Pancreas (tissue), 10 donors: ENCODE data around the gene DUSP12. TPM values are rescaled to one million over a fixed set of nuclear protein-coding genes. Genes with fewer than 3 reads are reported as not detected.

ENCODE experiments used
- ATAC-seq, 4 donors: fragments of 200-7000 bp; cut with Tn5 transposase; one replicate each; pipeline versions ENCODE4 v1.8.0 to v1.9.1; 2020; ENCODE audit warnings: mild to moderate bottlenecking in 4 of 4, moderate library complexity in 4 of 4
- DNase-seq, 6 donors: peaks; one replicate each; pipeline ENCODE4 v3.0.0-alpha.2; 2020
- FAIRE-seq: peaks from 2 replicates; lab custom pipeline; 2012; peaks lifted over from hg19 to GRCh38; lab: Jason Lieb, UNC
- H3K27ac ChIP-seq, 4 donors: fragments of 200-600 bp; sonication (generic); 1 replicate in 3 of 4; 2 replicates in 1 of 4; pipeline versions ENCODE4 v1.5.0 to v1.8.0; 2020
- H3K27me3 ChIP-seq, 4 donors: fragments of 200-600 bp; one replicate each; pipeline ENCODE4 v1.8.0; 2021
- H3K36me3 ChIP-seq, 3 donors: fragments of 200-600 bp; sonication (generic) in 1 of 3; one replicate each; pipeline versions ENCODE4 v1.5.0 to v1.8.0; 2020 to 2021
- H3K4me1 ChIP-seq, 3 donors: fragments of 200-600 bp; one replicate each; pipeline ENCODE4 v1.8.0; 2021
- H3K4me3 ChIP-seq, 4 donors: fragments of 200-600 bp; sonication (generic) in 2 of 4; one replicate each; pipeline versions ENCODE4 v1.5.0 to v1.8.0; 2020 to 2021
- H3K9me3 ChIP-seq, 4 donors: fragments of 200-600 bp; one replicate each; pipeline ENCODE4 v1.8.0; 2021
- CTCF ChIP-seq, 4 donors: fragments of 200-600 bp; sonication (generic) in 3 of 4; IDR thresholded peaks; one replicate each; pipeline versions ENCODE4 v1.5.0 to v1.8.0; 2021; ENCODE audit warnings: antibody characterized with exemption in 4 of 4
- WGBS, 2 donors: extraction: QIAGEN DNeasy Blood & Tissue Kit; methylation state at CpG; one replicate each; pipeline ENCODE4 v1.1.7; 2013; 5-methylcytosine and 5-hydroxymethylcytosine counted together
- intact Hi-C, 3 donors: fragments of 100-400 bp; cut with DNase I; formaldehyde crosslinking; loops; one replicate each; pipeline versions ENCODE4 v1.11.1 to v1.14.2; 2022
- polyA plus RNA-seq, 2 donors: library from polyadenylated mRNA; stranded (reverse); fragments of 200-250 nt; gene quantifications; one replicate each; pipeline ENCODE4 v1.2.3, GENCODE V29; 2013
- total RNA-seq, 6 donors: library from RNA; stranded (reverse); fragmentation: NEBNext Ultra II Directional in 4 of 6; extraction: Animal tissue kit (Norgen Biotek cat#: 25700) in 4 of 6; gene quantifications; one replicate each; pipeline versions ENCODE4 v1.2.1 to v1.2.4, GENCODE V29; 2021 to 2023
- donor health status: healthy with polysubstance abuse.
- donor health status: DM: no; HTN: no; CAD: no; lungs with moderate emphysema.
- donor health status: DM: no; HTN: no; CAD: no.
- donor health status: control.
- donor health status: control.
- donor health status: Bipolar disorder and iron deficiency.
- donor health status: DM: yes; HTN: yes; CAD: no.
- donor health status: DM: no; HTN: no; CAD: no.
- donor health status: DM: no; HTN: no; CAD: no.
- donor health status: DM: yes; HTN: yes; CAD: no.

Gene DUSP12
- total and polyA plus RNA-seq, 8 donors: 5.7 to 16.0 (median 9.1) TPM

GRCh38 chr1:161736335-161736969 is 13.1 kb upstream of the DUSP12 start:
- 54 to 58% methylated on average over 4 of the region's 4 CpGs for WGBS, 2 donors
- H3K4me1 ChIP-seq: no peaks in the 10 kb centered on the region
- DNase-seq: no peak

GRCh38 chr1:161737625-161738024 is 12.0 kb upstream of the DUSP12 start:
- intact Hi-C loops: loop anchor here in 1 of 3 donors (10.0 kb wide), 1 partner anchor 253 kb away; no protein-coding TSS in a partner anchor
- H3K27ac ChIP-seq: no peak overlapping the region
- TF ChIP-seq CTCF (IDR thresholded peaks at IDR 0.05): no peak
- H3K4me3 ChIP-seq: no peak overlapping the region
- no peaks in the 10 kb centered on the region for H3K9me3 ChIP-seq
- no peaks in the 10 kb centered on the region for H3K36me3 ChIP-seq
- H3K4me1 ChIP-seq: no peaks in the 10 kb centered on the region
- WGBS, 2 donors: 60% methylated on average over 2 of the region's 2 CpGs
- FAIRE-seq: no peak
- ATAC-seq: no peak
- no peaks in the 10 kb centered on the region for H3K27me3 ChIP-seq
- DNase-seq: no peak

More at GRCh38 chr1:161736335-161736969, 13.1 kb upstream of the DUSP12 start:
- Histone ChIP-seq H3K4me3 (no peak overlapping the region), H3K36me3 (no peaks in the 10 kb centered on the region), H3K9me3 (no peaks in the 10 kb centered on the region), H3K27ac (no peak overlapping the region), H3K27me3 (no peaks in the 10 kb centered on the region)
- no peak for FAIRE-seq
- TF ChIP-seq CTCF (IDR thresholded peaks at IDR 0.05): no peak
- ATAC-seq: no peak
- intact Hi-C loops: loop anchor here in 1 of 3 donors (10.0 kb wide), 1 partner anchor 252 kb away; no protein-coding TSS in a partner anchor

GRCh38 chr1:161738627-161739287 is 10.8 kb upstream of the DUSP12 start:
- Histone ChIP-seq H3K4me1 (no peaks in the 10 kb centered on the region), H3K27ac (peak overlapping the region in 1 of 4 donors; percentile 0), H3K27me3 (no peaks in the 10 kb centered on the region), H3K9me3 (no peaks in the 10 kb centered on the region), H3K4me3 (no peak overlapping the region), H3K36me3 (no peaks in the 10 kb centered on the region)
- DNase-seq: peak in 1 of 6 donors; percentile 37
- 77 to 90% methylated on average over 4 of the region's 4 CpGs for WGBS, 2 donors
- no peak for FAIRE-seq
- peak in 3 of 4 donors; percentile 39 to 69 (median 69) for ATAC-seq
- intact Hi-C loops: loop anchor here in 1 of 3 donors (10.0 kb wide), 1 partner anchor 254 kb away; no protein-coding TSS in a partner anchor
- TF ChIP-seq CTCF (IDR thresholded peaks at IDR 0.05): peak in 1 of 4 donors; percentile 11

- no peaks in the 10 kb centered on the region for H3K4me1 ChIP-seq
- ATAC-seq (peak in 2 of 4 donors; percentile 48 to 58), DNase-seq (peak in 1 of 6 donors; percentile 26), FAIRE-seq (no peak)
- TF ChIP-seq CTCF (IDR thresholded peaks at IDR 0.05): no peak
- H3K27ac ChIP-seq: peak overlapping the region in 1 of 4 donors; percentile 13
- H3K4me3 ChIP-seq: no peak overlapping the region
- WGBS, 2 donors: 62 to 68% methylated on average over 8 of the region's 8 CpGs
- H3K9me3 ChIP-seq: no peaks in the 10 kb centered on the region
- H3K27me3 ChIP-seq: no peaks in the 10 kb centered on the region
- intact Hi-C loops: loop anchor here in 1 of 3 donors (10.0 kb wide), 1 partner anchor 255 kb away; no protein-coding TSS in a partner anchor
- H3K36me3 ChIP-seq: no peaks in the 10 kb centered on the region
Measured at GRCh38 chr1:161739865-161740566, 9.6 kb upstream of the DUSP12 start.
